IPS-NIHi11 (cell line): ENCODE results near the gene ADAM17.
"Not testable (repeated sequence)": the region's sequence is repeated elsewhere in the genome, so short reads cannot be mapped to it uniquely, and the experiment has no call there.

Source experiments
- DNase-seq: peaks from one replicate; pipeline ENCODE4 v3.0.0; 2012; ENCODE audit warnings: mixed read lengths, low spot score

Gene ADAM17

GRCh38 chr2:9519250-9519649 lies 36.4 kb downstream of the ADAM17 start:
- DNase-seq = no peak

GRCh38 chr2:9518780-9519179 lies 36.9 kb downstream of the ADAM17 start:
- no peak for DNase-seq

GRCh38 chr2:9518163-9518562 lies 37.5 kb downstream of the ADAM17 start:
- no peak for DNase-seq

- DNase-seq = no peak
Observed at GRCh38 chr2:9517118-9517782, 38.4 kb downstream of the ADAM17 start.

- not testable (repeated sequence) for DNase-seq
Observed at GRCh38 chr2:9513946-9514345, 41.7 kb downstream of the ADAM17 start.

GRCh38 chr2:9508931-9509330 lies 46.7 kb downstream of the ADAM17 start:
- no peak for DNase-seq

- DNase-seq = no peak
Observed at GRCh38 chr2:9498210-9498609, 57.4 kb downstream of the ADAM17 start.

- DNase-seq = no peak
Observed at GRCh38 chr2:9497017-9497416, 58.6 kb downstream of the ADAM17 start.

- DNase-seq = no peak
Observed at GRCh38 chr2:9494081-9494480, 61.5 kb downstream of the ADAM17 start.

- no peak for DNase-seq
Observed at GRCh38 chr2:9493478-9493877, 62.2 kb downstream of the ADAM17 start.

GRCh38 chr2:9492927-9493326 lies 62.7 kb downstream of the ADAM17 start:
- no peak for DNase-seq

- DNase-seq = no peak
Observed at GRCh38 chr2:9490789-9491188, 64.8 kb downstream of the ADAM17 start.

- DNase-seq = no peak
Observed at GRCh38 chr2:9488583-9489547, 66.8 kb downstream of the ADAM17 start.

GRCh38 chr2:9484533-9484932 lies 71.1 kb downstream of the ADAM17 start:
- DNase-seq = no peak

GRCh38 chr2:9483107-9483506 lies 72.5 kb downstream of the ADAM17 start:
- no peak for DNase-seq

GRCh38 chr2:9480157-9480556 lies 75.5 kb downstream of the ADAM17 start:
- no peak for DNase-seq

GRCh38 chr2:9478526-9478925 lies 77.1 kb downstream of the ADAM17 start:
- no peak for DNase-seq

- DNase-seq = no peak
Observed at GRCh38 chr2:9477914-9478313, 77.7 kb downstream of the ADAM17 start.

- DNase-seq = peak; percentile 82
Observed at GRCh38 chr2:9474361-9475057, 81.1 kb downstream of the ADAM17 start, which contains the start of gene IAH1. Gene IAH1, plus strand, starts transcription at chr2:9474551. Its CDS starts 16 bp downstream, at chr2:9474567.

- DNase-seq = no peak
Observed at GRCh38 chr2:9473985-9474360, 81.7 kb downstream of the ADAM17 start.

- DNase-seq = peak; percentile 39
Observed at GRCh38 chr2:9473308-9473984, 82.2 kb downstream of the ADAM17 start.

GRCh38 chr2:9472511-9472910 lies 83.1 kb downstream of the ADAM17 start:
- no peak for DNase-seq
